ENCODE data around the gene PRKCE.

Gene PRKCE

DNA sequence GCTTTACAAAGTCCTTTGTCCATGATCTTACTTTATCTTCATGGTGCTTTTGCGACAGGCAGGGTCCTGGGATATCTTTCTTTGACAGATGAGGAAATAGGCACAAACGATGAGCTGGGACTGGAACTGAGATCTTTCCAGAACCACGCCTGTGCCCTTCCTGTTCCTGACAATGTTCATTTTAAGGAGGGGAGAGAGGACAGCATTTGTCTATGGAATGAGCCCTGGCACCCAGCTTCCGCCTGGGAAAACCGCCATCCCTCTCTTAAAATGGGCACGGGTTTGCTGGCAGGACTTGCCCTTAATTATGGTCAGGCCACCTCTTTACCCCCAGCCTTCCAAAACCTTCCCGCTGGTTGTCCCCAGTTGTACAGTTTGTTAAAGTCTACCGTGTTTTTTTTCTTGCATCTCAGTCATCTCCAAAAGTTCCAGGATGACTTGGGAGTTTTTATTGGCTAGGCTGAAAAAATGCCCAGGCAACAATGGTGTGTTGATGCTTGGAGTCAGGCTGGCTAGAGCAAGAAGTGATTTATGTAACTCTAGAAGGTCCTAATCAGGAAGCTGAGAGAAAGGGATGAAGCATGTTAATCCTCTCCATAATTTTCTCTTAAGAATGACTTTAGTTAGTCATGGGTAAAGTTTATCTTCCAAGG, 380.8 kb downstream of the PRKCE start:
- DNase-seq (ENCODE audit: low read depth) = no peak

GRCh38 chr2:46032996-46033395, 381.5 kb downstream of the PRKCE start:
- peak; percentile 10 for DNase-seq (ENCODE audit: low read depth)
- H3K4me3 ChIP-seq (ENCODE audit: control insufficient read depth, low read depth, low read length) = no peak overlapping the region
- TF ChIP-seq CTCF (conservative IDR thresholded peaks at IDR 0.05; ENCODE audit: control insufficient read depth, insufficient read depth, low read depth, low read length) = no peak

More for the DNA sequence above, 380.8 kb downstream of the PRKCE start:
- TF ChIP-seq CTCF (conservative IDR thresholded peaks at IDR 0.05; ENCODE audit: control insufficient read depth, insufficient read depth, low read depth, low read length) = no peak
- H3K4me3 ChIP-seq (ENCODE audit: control insufficient read depth, low read depth, low read length) = no peak overlapping the region

DNA sequence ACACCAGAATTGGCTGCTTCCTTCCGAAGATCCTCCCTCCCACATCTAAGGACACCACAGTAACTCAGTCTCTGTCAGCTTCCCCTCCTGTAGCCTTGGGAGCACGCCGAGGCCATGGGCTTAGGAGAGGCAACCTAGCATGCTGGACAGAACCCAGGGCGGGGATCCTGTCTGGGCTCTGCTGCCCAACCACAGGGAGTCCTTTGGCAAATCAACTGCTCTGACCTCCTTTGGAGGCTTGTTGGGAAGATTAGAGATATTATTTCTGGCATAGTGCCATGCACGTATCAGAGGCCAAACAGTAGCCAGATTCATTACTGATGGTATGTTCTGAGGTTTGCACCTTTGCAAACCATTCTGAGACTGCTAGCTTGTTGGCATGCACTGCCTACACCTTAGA, 383.1 kb downstream of the PRKCE start:
- TF ChIP-seq CTCF (conservative IDR thresholded peaks at IDR 0.05; ENCODE audit: control insufficient read depth, insufficient read depth, low read depth, low read length) = no peak
- no peak overlapping the region for H3K4me3 ChIP-seq (ENCODE audit: control insufficient read depth, low read depth, low read length)
- no peak for DNase-seq (ENCODE audit: low read depth)

DNA sequence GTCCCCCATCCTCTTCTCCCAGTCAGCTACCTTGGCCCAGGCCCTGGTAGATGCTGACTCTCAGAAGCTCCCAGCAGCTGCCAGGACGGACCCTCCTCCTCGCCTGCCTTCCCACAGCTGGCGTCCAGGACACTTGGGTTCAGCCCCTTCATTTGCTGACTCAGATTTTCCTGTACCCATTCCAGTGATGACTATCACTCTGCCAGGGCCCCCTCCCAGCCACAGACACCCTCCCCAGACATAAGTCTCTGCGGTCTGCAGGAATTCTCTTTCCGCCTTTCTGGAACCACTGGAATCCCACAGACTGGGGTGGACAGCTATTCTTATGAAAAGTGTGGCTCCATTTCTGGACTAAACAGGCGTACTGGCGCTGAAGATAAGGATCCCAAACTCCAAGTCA, 385.5 kb downstream of the PRKCE start:
- no peak for TF ChIP-seq CTCF (conservative IDR thresholded peaks at IDR 0.05; ENCODE audit: control insufficient read depth, insufficient read depth, low read depth, low read length)
- no peak overlapping the region for H3K4me3 ChIP-seq (ENCODE audit: control insufficient read depth, low read depth, low read length)
- DNase-seq (ENCODE audit: low read depth) = peak; percentile 48

GRCh38 chr2:46039543-46040303, 388.2 kb downstream of the PRKCE start:
- no peak overlapping the region for H3K4me3 ChIP-seq (ENCODE audit: control insufficient read depth, low read depth, low read length)
- DNase-seq (ENCODE audit: low read depth) = no peak
- TF ChIP-seq CTCF (conservative IDR thresholded peaks at IDR 0.05; ENCODE audit: control insufficient read depth, insufficient read depth, low read depth, low read length) = no peak

DNA sequence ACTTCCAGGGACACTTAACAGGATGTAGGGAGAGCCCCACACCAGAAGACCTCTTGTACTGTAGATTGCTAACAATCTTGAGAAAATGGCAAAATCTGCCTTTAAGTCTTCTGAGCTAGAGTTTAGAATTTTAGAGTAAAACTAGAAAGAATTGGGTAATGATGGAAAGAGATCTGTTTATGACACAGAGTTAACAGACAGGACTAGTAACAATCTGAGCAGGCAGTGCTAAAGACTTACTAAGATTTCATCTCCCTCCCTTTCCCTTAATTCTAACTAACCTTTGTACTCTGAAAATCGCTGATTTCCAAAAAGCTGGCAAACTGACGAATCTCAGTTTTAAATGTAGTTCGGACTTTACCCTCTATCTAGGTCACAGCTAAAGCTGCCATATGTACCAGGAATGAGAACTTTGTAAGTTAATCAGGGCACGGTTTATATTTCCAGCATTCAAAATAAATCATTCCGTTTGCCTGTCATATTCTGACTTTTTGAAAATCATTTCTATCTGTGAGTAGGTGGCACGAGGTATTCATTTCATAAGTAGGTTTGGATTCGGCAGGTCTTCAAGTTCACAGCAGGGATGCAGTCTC, 389.2 kb downstream of the PRKCE start:
- TF ChIP-seq CTCF (conservative IDR thresholded peaks at IDR 0.05; ENCODE audit: control insufficient read depth, insufficient read depth, low read depth, low read length) = no peak
- no peak overlapping the region for H3K4me3 ChIP-seq (ENCODE audit: control insufficient read depth, low read depth, low read length)
- DNase-seq (ENCODE audit: low read depth) = no peak
